GM18867 (cell line): ENCODE data around the gene DUSP9.
A peak's percentile ranks its signal among the peaks of the same experiment; 100 is the strongest.
"Not testable (repeated sequence)": the region's sequence is repeated elsewhere in the genome, so short reads cannot be mapped to it uniquely, and the experiment has no call there.

Experiments
- ATAC-seq: cut with Tn5 transposase; IDR thresholded peaks from one replicate; pipeline ENCODE4 v1.9.1; 2021; ENCODE audit warnings: mild to moderate bottlenecking, moderate library complexity; ENCODE audit not compliant: unreplicated experiment

DUSP9 gene, protein sequence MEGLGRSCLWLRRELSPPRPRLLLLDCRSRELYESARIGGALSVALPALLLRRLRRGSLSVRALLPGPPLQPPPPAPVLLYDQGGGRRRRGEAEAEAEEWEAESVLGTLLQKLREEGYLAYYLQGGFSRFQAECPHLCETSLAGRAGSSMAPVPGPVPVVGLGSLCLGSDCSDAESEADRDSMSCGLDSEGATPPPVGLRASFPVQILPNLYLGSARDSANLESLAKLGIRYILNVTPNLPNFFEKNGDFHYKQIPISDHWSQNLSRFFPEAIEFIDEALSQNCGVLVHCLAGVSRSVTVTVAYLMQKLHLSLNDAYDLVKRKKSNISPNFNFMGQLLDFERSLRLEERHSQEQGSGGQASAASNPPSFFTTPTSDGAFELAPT

DNA sequence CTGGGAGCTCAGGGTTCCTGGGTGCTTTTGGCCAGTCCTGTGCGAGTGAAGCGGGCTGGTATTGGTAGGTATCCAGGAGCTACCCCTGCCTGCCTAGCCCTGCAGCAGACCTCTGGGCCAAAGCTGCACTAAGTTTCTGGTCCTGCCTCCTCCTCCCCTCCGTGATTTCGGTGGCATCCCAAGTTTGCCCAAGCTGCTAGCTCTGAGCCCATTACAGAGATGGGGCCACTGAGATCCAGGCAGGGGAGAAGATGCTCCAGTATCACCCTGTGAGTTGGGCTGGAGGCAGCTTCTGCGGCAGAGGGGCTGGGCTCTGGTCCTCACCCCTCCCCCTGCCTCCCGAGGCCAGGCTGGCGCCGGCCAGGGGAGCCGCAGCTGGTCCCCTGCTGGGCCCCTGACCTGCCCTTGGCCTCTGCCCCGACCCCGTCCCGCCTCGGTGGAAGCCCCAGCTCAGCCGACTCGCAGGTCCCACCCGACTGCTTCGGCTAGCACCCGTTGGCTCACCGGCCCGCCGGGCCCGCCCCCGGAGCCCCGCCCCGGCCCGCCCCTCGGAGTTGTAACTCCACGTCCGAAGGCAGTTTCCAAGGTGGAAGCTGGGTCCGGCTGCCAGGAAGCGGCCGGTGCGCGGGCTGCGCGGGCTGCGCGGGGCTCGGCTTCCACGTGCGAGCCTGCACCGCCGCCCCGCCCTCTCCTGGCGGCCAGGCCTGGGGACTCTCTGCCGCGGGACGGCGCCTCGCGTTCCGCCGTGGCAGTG is at the start of gene DUSP9:
Gene DUSP9 (plus strand): TSS at position 584 of the 754 bp plus-strand sequence. CDS start 751 bp downstream, outside the sequence.
- ATAC-seq: no peak

DNA sequence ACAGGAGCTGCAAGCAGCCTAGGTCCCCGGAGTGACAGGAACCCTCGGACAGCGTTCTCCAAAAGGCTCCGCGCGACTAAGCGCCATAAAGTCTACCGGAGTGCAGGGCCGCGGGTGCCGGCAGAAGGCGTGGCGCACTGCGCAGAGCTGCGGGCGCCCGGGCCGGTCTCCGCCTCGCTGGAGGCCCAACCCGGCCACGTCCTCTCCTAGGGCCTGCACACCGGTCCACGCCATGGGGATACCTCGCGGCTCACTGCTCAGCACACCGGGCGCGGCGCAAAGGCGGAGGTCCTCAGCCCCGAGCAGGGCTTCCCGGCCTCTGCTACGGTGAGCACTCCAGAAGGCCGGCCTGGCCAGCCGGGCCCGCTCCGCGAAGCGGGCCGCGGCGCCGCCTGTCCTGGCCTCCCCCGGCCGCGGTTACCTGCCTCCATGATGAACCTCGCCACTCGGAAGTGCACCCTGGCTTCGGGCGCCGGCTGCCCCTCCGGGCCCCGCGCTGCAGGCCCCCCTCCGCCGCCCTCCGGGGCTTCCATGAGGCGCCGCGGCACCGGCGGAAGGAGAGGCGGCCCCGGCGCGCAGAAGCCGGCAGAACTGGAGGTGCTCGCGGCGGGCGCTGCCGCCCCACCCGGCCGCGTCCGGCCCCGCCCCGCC is 48.3 kb upstream of the DUSP9 start, which contains the start of gene CCNQ:
Gene CCNQ (minus strand): TSS at position 599 of the 651 bp plus-strand sequence. CDS start 66 bp downstream, at position 533.
- peak; percentile 51 for ATAC-seq

DNA sequence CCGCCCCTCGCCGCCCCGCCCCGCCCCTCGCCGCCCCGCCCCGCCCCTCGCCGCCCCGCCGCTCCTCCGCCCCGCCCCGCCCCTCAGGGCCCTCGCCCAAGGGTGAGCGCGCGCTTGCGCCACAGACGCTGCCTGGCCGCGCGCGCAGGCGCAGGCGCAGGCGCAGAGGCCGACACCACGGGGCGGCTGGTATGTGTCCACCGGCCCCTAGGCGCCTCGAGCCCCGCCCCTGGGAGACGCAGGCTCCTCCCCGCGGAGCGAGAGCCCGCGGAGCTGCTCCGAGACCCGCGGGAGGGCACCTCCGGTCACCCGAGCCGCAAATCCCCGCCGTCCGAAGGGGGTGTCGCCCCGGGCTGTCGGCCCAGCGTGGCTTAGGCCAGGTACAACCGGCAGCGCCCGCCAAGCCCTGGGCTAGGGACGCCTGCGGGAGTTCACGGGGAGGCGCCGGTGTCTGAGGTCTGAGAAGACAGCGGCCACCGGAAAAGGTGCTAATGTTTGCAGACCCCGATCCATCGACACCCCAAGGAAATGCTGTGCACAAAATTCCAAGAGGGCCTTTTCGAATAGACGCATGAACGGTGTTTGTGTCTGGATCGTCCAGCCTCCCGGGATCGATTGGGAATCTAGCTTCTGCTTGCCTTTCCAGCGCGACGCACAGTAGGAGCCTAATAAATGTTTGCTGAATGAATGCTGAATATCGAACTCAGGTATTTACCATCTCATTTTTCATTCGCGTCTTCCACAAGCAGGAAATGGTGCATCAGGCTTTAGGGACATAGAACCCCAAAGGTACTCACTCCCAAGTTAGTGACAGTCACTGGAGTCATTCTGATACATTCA is 47.6 kb upstream of the DUSP9 start:
- peak; percentile 84 for ATAC-seq

DNA sequence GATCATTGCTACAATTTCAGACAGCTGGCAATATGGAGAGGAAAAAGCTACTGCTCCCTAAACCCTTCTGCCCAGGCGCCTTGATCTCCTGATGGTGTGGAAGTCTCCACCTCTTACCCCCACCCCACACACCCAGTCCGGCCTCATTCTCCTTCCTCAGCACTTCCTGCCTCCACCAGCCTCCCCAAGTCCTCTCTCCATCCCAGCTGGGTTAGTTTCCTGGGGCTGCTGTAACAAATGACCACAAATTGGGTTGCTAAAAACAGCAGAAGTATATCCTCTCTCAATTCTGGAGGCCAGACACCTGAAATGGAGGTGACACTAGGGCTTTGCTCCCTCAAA is 47.0 kb upstream of the DUSP9 start:
- ATAC-seq: no peak

DNA sequence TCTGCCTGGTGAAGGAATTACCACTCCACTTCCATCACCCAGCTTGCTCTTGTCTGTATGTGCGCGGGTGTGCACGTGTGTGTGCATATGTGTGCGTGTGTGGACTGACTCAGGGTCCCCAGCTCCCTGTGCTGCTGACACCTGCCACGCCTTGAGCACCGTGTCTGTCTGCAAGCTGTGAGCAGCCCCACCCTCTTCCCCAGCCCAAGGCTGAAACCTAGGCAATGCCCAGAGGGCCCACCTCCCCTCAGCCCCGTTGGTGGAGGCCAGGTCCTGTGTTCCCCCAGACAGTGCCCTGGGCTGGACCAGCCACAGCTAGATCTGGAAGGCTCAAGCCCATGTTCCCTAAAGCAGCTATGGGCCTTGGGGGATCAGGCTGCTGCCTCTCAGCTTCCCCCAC is 46.1 kb upstream of the DUSP9 start:
- ATAC-seq: no peak

DNA sequence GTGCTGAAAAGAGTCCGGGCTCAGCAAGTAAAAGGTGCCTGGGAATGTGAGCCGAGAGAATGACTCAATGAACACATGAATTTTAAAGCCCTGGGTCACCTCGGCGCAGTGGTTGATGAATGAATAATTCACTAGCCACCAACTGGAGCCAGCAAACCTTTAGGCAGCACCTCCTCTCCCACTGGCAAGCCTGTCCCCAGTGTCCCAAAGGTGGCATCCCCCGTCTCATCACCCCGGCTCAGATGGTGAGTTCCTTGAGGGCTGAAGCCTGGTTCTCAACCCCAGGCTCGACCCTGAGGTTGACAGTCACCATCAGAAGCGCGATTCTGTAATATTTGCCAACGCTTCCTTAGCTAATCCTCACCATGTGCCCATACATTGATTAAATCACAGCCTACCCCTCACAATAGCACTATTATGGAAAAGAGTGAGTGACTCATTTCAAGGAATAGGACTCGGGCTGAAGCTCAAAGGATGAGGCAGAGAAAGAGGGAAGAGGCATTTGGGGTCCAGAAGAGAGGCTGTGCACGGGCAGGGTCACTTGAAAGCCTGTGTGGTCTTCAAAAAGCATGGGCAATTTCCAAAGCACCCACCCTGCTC is 45.4 kb upstream of the DUSP9 start:
- ATAC-seq: no peak

DNA sequence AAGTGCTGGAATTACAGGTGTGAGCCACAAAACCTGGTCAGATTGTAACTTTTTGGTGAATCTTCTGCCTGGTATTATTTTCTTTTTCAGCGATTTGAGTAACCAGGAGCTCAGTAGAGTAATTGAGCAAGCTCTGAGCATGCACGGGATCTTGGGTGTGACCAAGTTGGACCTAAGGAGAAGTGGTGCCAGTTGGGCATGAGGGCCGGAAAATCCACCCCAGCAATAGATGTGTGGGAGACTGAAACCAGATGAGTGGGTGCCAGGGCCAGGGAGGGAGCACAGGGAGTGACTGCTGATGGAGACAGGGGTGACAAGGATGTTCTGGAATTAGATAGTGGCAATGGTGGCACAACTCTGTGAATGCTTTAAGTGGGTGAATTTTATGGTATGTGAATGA is 44.4 kb upstream of the DUSP9 start:
- ATAC-seq: no peak

DNA sequence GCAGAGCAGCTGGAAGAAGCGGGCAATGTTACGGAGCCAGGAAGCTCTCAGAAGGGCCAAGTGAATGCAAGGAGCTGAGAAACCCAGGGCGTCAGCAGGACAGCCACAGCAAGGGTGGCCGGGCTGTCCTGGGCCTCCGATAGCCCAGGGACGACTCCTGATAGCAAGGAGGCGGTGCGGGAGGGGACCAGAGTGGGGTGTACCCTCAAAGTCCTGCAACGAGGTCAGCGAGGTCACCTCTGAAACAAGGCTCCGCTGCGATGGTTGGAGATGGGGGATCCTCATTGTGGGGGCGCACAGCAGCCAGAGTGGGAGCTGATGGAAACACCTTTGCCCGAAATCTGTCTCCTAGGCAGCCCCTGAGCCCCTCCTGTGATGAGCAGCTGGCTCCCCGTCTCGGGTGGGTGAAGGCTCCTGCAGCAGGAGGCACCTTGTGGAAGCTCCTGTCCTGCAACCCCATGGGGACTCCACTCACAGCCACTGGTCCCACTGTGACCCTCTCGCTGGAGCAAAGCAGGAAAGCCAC is 43.8 kb upstream of the DUSP9 start:
- ATAC-seq: no peak

DNA sequence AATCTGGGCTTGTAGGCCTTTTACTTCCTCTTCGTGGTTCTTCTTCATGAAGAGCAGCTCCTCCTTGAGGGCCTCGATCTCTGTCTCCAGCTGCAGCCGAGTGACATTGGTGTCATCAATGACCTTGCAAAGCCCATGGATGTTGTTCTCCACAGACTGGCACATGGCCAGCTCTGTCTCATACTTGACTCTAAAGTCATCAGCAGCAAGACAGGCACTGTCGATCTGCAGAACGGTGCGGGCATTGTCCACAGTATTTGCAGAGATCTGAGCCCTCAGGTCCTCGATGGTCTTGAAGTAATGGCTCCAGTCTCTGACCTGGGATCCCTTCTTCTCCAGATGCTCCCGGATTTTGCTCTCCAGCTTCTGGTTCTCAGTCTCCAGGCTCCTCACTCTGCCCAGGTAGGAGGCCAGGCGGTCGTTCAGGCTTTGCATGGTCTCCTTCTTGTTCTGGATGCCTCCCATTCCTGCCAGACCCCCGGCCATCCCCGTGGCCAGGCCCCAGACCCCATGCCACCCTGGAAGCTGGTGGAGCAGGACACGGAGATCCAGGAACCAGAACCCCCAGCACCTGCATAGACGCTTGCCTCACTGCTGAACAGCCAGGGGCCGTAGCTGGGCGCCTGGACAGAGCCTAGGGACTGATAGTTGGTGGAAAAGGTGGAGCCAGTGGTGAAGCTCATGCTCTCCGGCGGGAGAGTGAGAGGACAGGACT is 42.2 kb upstream of the DUSP9 start:
- ATAC-seq: not testable (repeated sequence)

DNA sequence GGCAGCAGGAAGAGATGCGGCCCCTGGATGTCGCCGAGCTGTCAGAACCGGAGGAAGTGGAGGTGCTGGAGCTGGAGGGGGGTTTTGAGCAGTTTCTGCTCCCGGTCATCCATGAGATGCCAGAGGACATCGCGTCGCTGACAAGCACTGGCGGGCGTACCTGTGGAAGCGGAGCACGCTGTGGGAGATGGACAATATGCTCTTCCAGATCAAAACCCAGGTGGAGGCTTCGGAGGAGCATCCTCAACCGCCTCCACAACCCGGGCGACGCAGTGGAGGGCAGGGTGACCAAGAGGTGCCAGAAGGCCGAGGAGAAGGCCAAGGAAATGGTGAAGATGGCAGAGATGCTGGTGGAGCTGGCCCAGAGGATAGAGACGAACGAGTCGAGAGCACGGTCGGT is 40.5 kb upstream of the DUSP9 start:
- no peak for ATAC-seq

DNA sequence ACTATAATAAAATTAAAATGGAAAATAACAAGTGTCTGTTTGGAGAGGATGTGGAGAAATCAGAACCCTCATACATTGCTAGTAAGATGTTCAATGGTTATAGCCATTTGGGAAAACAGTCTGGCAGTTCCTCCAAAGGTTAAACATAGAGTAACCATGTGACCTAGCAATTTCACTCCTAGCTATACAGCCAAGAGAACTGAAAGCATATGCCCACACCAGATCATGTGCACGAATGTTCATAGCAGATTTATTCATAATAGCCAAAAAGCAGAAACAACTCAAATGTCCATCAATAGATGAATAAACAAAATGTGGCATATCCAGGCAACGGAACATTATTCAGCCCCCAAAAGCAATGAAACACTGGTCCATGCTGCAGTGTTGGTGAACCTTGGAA is 38.6 kb upstream of the DUSP9 start:
- ATAC-seq: no peak

DNA sequence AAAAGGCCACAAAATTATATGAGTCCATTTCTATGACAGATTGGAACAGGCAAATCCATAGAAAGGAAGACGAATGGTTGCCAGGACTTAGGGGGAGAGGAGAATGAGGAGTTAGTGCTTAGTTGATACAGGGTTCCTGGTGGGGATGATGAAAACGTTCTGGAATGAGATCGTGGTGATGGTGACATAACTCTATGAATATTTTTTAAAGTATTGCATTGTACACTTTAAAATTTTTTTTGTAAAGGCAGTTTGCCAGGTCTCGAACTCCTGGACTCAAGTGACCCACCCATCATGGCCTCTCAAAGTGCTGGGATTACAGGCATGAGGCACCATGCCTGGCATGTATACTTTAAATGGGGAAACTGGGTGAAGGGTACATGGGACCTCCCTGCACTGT is 38.2 kb upstream of the DUSP9 start:
- no peak for ATAC-seq

DNA sequence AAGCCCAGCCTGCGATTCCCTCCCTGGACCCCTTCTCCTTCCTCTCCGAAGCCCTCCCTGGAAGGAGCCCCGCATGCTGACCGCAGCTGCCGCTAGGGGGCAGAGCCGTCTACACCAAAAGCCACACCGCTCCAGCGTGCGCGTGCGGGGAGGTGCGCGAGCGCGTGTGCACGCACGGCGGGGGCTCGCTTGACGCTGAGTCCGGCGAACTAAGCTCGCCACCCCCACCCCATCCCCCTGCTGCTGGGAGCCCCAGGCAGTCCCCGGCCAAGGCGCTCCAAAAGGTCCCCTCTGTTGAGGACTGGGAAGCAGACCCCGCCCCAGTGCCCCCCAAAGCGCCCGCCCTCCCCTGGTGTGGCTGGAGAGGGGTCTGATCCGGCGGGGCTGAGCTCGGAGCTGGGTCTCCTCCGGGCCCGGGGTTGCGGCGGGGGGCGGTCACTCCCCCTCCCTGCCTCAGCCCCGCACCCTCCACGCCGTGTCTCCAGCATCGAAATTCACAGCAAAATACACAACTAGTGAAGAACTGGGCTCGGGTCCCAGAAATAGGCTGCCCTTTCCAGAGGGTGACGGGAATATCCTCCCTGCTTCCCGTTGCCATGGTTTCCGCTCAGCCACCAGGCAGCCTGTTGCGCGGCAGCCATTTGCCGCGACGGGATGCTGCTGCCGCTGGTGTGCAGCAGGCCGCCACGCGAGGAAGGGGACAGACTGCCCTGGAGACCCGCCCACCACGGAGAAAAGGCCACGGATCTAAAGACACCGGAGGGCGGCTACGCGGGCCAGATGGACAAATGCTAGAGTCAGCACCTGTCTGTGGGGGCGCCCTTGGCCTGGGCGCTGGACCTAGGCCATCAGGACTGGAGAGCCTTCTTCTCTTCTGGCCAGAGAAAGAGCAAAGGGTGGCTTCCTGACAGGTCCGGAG is 36.8 kb upstream of the DUSP9 start:
- ATAC-seq: peak; percentile 59

DNA sequence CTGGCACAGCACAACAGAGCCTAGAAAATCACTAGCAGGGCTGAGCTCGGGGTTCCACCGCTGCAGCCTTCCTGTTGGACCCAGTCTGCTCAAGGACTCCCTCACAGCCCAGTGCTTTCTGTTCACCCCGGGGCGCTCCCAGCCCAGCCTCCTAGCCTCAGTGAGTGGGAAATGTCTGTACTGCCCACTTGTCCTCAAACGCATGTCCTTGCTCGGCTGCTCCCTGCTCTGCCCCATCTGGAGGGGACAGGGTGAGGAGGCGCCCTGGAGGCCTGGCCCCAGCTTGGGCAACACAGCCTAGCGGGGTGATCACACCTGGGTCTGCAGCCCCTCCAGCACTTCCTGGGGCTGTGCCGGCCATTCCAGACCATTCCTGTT is 36.2 kb upstream of the DUSP9 start:
- ATAC-seq: no peak

DNA sequence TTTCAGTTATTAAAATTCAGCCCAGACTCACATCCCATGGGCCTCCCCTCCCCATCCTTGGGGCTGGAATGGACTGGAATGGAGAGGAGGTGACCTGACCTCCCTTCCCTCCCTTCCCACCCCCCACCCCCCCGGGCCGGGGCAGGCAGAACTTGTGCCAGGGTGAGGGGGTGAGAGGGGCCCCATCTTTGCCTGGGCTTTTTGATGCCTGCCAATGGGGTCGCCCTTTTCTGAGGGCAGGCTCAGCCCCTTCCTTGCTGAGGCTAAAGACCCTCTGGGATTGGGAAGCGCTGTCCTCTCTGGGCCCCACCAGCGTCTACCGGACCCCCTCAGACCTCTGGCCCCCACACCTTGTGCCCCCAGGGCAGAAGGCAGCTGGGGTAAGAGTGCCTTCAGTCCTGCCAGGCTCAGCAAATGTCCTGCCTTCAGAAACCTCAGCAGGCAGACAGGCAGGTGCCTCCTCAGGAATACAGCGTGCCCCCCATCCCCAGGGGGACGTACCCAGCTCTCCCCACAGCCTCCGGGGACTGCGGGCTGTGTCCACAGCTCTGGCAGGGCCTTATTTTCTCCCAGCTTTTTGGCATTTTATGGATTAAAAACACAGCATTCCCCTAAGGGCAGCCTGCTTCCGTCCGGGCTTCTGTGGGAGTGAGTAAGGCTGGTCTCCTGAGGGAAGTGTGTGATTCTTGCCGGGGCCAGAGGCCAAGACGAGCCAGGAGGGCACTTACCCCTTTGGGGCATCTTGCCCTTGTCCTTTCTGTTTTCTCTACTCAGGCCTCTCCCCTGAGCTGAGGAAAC is 35.5 kb upstream of the DUSP9 start:
- ATAC-seq: no peak

DNA sequence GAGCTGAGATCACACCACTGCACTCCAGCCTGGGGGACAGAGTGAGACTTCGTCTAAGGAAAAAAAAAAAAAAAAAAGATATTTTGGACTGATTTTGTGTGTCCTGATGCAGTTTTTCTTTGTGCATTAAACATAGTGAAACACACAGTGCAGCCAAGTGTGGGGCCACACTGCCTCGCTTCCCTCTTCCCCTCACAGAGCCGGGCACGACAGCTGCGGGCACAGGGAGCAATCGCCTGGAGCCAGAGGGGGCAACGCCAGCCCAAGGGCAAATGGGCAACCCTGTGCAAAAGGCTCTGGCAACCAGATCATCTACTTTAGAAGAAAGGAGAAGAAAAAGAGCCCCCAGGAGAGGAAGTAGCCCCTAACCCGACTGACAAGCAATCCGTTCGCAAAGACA is 34.6 kb upstream of the DUSP9 start:
- no peak for ATAC-seq

DNA sequence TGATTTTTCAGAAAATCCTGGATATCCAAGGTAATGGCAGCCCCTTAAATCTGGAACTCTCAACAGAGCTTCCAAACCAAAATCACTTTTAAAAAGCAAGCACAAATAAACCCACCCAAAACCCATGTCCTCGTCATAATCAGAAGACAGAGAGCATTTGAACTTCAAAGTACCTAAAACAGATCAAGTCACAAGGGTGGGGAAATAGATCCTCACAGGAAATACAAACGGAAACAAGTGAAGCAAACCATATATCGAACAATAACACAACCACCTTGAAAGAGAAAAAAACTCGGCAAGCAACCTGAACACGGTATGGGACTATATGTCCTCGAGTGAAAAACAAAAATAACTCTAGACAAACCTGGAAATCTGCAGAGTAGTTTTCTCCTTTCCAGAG is 32.2 kb upstream of the DUSP9 start:
- ATAC-seq: no peak

DNA sequence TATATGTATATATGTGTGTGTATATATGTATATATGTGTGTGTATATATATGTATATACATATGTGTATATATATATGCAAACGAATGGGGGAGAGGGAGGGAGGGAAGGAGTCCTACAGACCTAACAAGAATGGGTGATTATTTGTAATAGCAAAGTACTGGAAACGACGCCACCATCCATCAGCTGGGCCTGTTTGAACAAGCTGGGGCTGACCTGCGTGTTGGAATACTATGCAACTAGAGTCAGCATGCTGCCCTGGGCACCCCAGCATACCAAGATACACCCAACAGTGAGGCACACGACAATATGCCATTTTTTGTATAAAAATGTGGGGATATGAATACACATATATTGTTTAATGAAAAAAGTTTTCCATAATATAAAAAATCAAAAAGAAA is 26.4 kb upstream of the DUSP9 start:
- ATAC-seq: no peak
